ENCODE measurements around the gene ARHGAP5.

DNA sequence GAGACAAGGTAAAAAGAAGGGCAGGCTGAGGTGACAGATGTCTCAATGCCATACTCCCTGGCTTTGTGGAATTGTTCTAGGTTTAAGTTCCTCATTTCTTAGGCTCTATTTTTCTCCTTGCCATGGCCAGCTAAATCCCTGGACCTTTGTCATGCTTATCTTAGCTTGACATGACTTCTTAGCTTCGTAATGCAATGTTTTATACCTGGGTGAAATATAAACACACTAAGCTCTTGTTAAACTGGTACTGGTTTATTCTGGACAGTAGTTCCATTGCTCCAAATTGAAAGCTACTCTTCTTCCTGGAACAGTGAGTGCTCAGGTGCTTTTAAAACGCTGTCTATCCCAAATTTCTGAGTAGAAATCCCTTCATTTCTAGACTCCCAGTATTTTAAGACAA lies 17.4 kb upstream of the ARHGAP5 start:
- TF ChIP-seq, protein P1, sequence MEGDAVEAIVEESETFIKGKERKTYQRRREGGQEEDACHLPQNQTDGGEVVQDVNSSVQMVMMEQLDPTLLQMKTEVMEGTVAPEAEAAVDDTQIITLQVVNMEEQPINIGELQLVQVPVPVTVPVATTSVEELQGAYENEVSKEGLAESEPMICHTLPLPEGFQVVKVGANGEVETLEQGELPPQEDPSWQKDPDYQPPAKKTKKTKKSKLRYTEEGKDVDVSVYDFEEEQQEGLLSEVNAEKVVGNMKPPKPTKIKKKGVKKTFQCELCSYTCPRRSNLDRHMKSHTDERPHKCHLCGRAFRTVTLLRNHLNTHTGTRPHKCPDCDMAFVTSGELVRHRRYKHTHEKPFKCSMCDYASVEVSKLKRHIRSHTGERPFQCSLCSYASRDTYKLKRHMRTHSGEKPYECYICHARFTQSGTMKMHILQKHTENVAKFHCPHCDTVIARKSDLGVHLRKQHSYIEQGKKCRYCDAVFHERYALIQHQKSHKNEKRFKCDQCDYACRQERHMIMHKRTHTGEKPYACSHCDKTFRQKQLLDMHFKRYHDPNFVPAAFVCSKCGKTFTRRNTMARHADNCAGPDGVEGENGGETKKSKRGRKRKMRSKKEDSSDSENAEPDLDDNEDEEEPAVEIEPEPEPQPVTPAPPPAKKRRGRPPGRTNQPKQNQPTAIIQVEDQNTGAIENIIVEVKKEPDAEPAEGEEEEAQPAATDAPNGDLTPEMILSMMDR (IDR thresholded peaks at IDR 0.05; ENCODE audit: insufficient read depth, low read length), result no peak
- TF ChIP-seq POLR2AphosphoS5 (IDR thresholded peaks at IDR 0.05; ENCODE audit: low read depth), result no peak
- TF ChIP-seq GABPA (IDR thresholded peaks at IDR 0.05; ENCODE audit: low read depth), result no peak
